Osteoblast (primary cell): Measurements from ENCODE around the gene KRT85. TPM values are rescaled to one million over a fixed set of nuclear protein-coding genes. Genes with fewer than 3 reads are reported as not detected.

Experiments
- DNase-seq: peaks from one replicate; pipeline ENCODE4 v3.0.0; 2011; ENCODE audit warnings: low spot score, mixed read lengths; ENCODE audit not compliant: insufficient read length; ENCODE audit errors: missing footprints
- H2AFZ ChIP-seq: 2 replicates; pipeline ENCODE4 v1.6.0; 2011; ENCODE audit warnings: mild to moderate bottlenecking, low read length
- H3K27ac ChIP-seq: 2 replicates; pipeline ENCODE4 v1.5.1; 2011; ENCODE audit warnings: mild to moderate bottlenecking, low read depth, low read length, moderate library complexity
- H3K27me3 ChIP-seq: 2 replicates; pipeline ENCODE4 v1.6.0; 2012; ENCODE audit warnings: mild to moderate bottlenecking, control low read depth, inconsistent platforms, low read length, moderate library complexity; ENCODE audit not compliant: insufficient read depth
- H3K36me3 ChIP-seq: 2 replicates; pipeline ENCODE4 v1.5.1; 2011; ENCODE audit warnings: mild to moderate bottlenecking, low read length, control low read depth, moderate library complexity; ENCODE audit not compliant: insufficient read depth
- H3K4me1 ChIP-seq: 2 replicates; pipeline ENCODE4 v1.5.1; 2011; ENCODE audit warnings: mild to moderate bottlenecking, low read length, control low read depth, moderate library complexity; ENCODE audit not compliant: insufficient read depth
- H3K4me2 ChIP-seq: 2 replicates; pipeline ENCODE4 v1.6.0; 2011; ENCODE audit warnings: mild to moderate bottlenecking, low read length; ENCODE audit not compliant: insufficient read depth
- H3K4me3 ChIP-seq: fragments of 200-600 bp; sonication (generic); 3 replicates; pipeline ENCODE4 v1.5.1; 2012; ENCODE audit warnings: mild to moderate bottlenecking, low read length, inconsistent platforms; ENCODE audit not compliant: insufficient read depth
- H3K79me2 ChIP-seq: 2 replicates; pipeline ENCODE4 v1.6.0; 2012; ENCODE audit warnings: mild to moderate bottlenecking, low read length, control low read depth, inconsistent platforms; ENCODE audit not compliant: insufficient read depth
- H3K9me3 ChIP-seq: 2 replicates; pipeline ENCODE4 v1.5.1; 2011; ENCODE audit warnings: low read depth, low read length, control low read depth
- H4K20me1 ChIP-seq: 2 replicates; pipeline ENCODE4 v1.6.0; 2012; ENCODE audit warnings: mild to moderate bottlenecking, low read length, control low read depth; ENCODE audit not compliant: insufficient read depth
- CTCF ChIP-seq: IDR thresholded peaks from 2 replicates; pipeline ENCODE4 v1.5.1; 2011; ENCODE audit warnings: mild to moderate bottlenecking, low read depth, low read length, moderate library complexity; ENCODE audit errors: extremely low read depth
- total RNA-seq: library from RNA; depleted of rRNA; stranded (reverse); fragments of >200 nt; gene quantifications from 2 replicates; pipeline ENCODE4 v1.2.3, GENCODE V29; 2012

Gene KRT85
- total RNA-seq = not detected in 2 replicates

DNA sequence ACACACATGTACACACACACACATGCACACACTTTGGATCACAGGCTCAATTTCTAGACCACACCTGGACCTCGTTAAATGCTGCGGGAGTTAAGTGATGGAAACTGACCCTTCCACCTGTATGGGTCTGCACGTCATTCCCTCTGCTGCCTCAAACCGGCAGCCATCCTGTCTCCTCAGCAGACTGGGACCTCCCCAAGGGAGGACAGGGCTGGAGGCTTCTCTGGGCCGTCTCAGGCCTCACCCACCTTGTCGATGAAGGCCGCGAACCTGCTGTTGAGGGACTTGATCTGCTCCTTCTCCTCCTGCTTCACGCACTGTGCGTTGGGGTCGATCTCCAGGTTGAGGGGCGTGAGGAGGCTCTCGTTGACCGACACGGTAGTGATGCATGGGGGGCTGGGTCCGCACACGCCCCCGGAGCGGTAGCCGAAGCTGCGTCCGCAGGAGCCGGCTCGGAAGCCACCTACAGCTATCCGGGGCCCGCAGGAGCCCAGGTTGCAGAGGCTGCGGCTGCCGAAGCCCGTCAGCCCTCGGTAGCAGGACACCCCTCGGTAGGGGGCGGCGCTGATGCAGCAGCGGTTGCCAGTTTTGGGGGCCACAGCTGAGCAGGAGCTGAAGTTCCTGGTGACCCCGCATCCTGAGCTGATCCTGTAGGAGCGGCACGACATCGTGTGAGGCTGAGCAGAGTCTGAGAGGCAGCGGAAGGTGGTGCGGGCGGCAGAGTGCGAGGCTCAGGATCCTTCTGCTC is at the start of gene KRT85:
Gene KRT85 (minus strand): TSS at position 744 of the 748 bp plus-strand sequence. CDS start 76 bp downstream, at position 668.
- no peak for TF ChIP-seq CTCF
- no peak within 1 kb of the TSS for H2AFZ ChIP-seq
- H3K9me3 ChIP-seq = no peaks in the 10 kb centered on the region
- H3K27me3 ChIP-seq = peaks cover 23% of the 10 kb centered on the region
- H3K4me3 ChIP-seq = no peak within 1 kb of the TSS
- no peaks in the 10 kb centered on the region for H3K36me3 ChIP-seq
- H3K4me2 ChIP-seq = no peak within 1 kb of the TSS
- H3K79me2 ChIP-seq = no peaks in the 10 kb centered on the region
- H4K20me1 ChIP-seq = no peaks in the 10 kb centered on the region
- H3K4me1 ChIP-seq = peaks cover 9% of the 10 kb centered on the region
- H3K27ac ChIP-seq = no peak within 1 kb of the TSS
- peak; percentile 50 for DNase-seq

DNA sequence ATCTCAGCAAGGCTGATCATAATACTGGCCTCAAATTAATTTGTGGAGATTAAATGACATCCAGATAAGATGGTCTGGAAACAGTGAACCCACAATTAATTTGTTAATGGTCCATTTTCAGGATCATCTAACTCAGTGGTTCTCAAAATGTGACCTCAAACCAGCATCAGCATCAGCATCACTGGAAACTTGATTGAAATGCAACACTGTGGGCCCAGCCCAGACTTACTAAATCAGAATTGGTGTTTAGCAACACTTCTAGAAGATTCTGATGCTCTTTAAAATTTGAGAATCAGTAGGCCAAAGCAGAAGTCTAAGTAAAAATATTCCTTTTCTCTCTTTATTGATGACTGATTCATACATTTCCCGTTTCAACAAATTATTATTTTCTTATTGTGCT is 49.5 kb upstream of the KRT85 start:
- H3K9me3 ChIP-seq = no peaks in the 10 kb centered on the region
- peaks cover 4% of the 10 kb centered on the region for H3K4me1 ChIP-seq
- TF ChIP-seq CTCF = no peak
- H3K4me3 ChIP-seq = no peak overlapping the region
- DNase-seq = no peak
- H3K79me2 ChIP-seq = no peaks in the 10 kb centered on the region
- H3K36me3 ChIP-seq = no peaks in the 10 kb centered on the region
- H3K4me2 ChIP-seq = no peak overlapping the region
- H2AFZ ChIP-seq = no peak overlapping the region
- no peaks in the 10 kb centered on the region for H4K20me1 ChIP-seq
- H3K27me3 ChIP-seq = peaks cover 7% of the 10 kb centered on the region
- no peak overlapping the region for H3K27ac ChIP-seq

GRCh38 chr12:52415870-52416750 is 48.8 kb upstream of the KRT85 start:
- H2AFZ ChIP-seq = no peak overlapping the region
- TF ChIP-seq CTCF = no peak
- H3K27ac ChIP-seq = no peak overlapping the region
- peaks cover 4% of the 10 kb centered on the region for H3K4me1 ChIP-seq
- no peaks in the 10 kb centered on the region for H3K36me3 ChIP-seq
- H3K4me3 ChIP-seq = no peak overlapping the region
- peaks cover 2% of the 10 kb centered on the region for H3K27me3 ChIP-seq
- no peaks in the 10 kb centered on the region for H4K20me1 ChIP-seq
- H3K79me2 ChIP-seq = no peaks in the 10 kb centered on the region
- no peak overlapping the region for H3K4me2 ChIP-seq
- DNase-seq = peak; percentile 92
- no peaks in the 10 kb centered on the region for H3K9me3 ChIP-seq

DNA sequence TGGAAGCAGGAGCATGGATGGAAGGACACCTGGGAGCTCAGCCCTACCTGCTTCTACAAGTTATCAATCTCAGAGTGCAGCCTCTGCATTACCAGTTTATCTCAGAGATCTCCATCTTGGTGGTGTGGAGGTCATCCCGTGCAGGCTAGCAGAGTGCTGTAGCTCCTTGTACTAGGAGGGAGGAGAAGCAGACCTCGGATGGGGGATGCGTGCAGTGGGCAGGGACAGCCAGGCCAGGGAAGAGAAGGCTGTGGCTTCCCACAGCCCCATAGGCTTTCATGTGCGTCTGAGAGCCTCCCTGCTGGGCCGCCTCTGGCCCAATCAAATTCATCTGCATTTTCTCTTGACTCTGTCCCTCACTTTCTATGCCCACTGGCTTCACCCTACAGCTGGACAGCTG is 47.7 kb upstream of the KRT85 start:
- H3K4me1 ChIP-seq = peaks cover 4% of the 10 kb centered on the region
- DNase-seq = no peak
- H3K9me3 ChIP-seq = no peaks in the 10 kb centered on the region
- H3K79me2 ChIP-seq = no peaks in the 10 kb centered on the region
- H2AFZ ChIP-seq = no peak overlapping the region
- H4K20me1 ChIP-seq = no peaks in the 10 kb centered on the region
- TF ChIP-seq CTCF = no peak
- H3K36me3 ChIP-seq = no peaks in the 10 kb centered on the region
- no peak overlapping the region for H3K4me2 ChIP-seq
- H3K4me3 ChIP-seq = no peak overlapping the region
- H3K27me3 ChIP-seq = no peaks in the 10 kb centered on the region
- H3K27ac ChIP-seq = no peak overlapping the region
